ENCODE data around the gene FOXA1. TPM values are rescaled to one million over a fixed set of nuclear protein-coding genes. Genes with fewer than 3 reads are reported as not detected.

The FOXA1 gene
- total and polyA plus RNA-seq, 9 of the 15 experiments (the other 6 are each of a cell fraction or from before 2014, with no cell fraction given) = 0.20 to 3.0 (median 1.3) TPM

DNA sequence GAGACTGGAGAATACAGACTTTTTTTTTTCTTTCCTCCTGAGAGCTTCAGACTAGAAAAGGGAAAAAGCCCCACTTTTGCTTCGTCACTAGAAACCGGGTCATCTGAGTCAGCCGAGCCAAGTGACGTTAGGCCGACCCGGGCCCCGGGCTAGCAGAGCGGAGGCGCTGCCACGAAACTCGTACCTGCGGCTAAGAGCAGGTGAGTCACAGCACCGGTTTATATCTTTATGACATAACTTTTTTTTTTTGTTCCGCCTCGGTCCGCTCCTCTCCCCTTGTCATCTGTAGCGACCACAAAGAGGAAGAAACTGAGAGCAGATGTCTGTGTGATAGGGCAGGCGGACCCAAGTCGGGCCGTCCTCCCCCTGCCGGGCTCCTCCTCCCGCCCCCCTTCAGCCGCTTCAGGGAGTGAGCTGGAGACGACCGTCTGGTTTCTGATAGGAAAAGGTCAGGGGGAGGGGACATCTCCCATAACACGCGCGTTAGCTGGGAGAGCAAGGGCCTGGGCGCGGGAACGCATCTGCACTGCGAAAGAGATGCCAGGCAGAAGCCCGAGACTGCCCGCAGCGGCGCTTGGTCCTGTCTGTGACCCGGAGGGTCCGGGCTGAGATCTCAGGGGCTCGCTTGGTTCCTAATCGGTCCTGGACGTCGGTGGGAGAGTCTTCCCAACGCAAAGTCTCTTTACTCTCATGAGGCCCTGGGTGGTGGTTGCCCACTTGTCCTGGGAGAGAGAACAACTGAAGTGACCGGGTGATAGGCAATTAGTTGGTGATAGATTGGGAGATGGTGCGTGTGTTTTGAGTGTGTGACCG lies 966 bp upstream of the FOXA1 start (continued):
- TF ChIP-seq, protein P1, sequence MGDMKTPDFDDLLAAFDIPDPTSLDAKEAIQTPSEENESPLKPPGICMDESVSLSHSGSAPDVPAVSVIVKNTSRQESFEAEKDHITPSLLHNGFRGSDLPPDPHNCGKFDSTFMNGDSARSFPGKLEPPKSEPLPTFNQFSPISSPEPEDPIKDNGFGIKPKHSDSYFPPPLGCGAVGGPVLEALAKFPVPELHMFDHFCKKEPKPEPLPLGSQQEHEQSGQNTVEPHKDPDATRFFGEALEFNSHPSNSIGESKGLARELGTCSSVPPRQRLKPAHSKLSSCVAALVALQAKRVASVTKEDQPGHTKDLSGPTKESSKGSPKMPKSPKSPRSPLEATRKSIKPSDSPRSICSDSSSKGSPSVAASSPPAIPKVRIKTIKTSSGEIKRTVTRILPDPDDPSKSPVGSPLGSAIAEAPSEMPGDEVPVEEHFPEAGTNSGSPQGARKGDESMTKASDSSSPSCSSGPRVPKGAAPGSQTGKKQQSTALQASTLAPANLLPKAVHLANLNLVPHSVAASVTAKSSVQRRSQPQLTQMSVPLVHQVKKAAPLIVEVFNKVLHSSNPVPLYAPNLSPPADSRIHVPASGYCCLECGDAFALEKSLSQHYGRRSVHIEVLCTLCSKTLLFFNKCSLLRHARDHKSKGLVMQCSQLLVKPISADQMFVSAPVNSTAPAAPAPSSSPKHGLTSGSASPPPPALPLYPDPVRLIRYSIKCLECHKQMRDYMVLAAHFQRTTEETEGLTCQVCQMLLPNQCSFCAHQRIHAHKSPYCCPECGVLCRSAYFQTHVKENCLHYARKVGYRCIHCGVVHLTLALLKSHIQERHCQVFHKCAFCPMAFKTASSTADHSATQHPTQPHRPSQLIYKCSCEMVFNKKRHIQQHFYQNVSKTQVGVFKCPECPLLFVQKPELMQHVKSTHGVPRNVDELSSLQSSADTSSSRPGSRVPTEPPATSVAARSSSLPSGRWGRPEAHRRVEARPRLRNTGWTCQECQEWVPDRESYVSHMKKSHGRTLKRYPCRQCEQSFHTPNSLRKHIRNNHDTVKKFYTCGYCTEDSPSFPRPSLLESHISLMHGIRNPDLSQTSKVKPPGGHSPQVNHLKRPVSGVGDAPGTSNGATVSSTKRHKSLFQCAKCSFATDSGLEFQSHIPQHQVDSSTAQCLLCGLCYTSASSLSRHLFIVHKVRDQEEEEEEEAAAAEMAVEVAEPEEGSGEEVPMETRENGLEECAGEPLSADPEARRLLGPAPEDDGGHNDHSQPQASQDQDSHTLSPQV (IDR thresholded peaks at IDR 0.05) = no peak
- TF ChIP-seq TCF3 (CRISPR knock-in tag; IDR thresholded peaks at IDR 0.05) (peak; percentile 21; the same call in 1 of the 2 replicates), CREM (IDR thresholded peaks at IDR 0.05; ENCODE audit: low read depth) (no peak), NFYB (IDR thresholded peaks at IDR 0.05; ENCODE audit: extremely low read depth, insufficient read length) (no peak), MAFK (IDR thresholded peaks at IDR 0.05; ENCODE audit: low read length) (no peak), OTX1 (CRISPR knock-in tag; IDR thresholded peaks at IDR 0.05) (no peak)
- TF ChIP-seq, protein P2, sequence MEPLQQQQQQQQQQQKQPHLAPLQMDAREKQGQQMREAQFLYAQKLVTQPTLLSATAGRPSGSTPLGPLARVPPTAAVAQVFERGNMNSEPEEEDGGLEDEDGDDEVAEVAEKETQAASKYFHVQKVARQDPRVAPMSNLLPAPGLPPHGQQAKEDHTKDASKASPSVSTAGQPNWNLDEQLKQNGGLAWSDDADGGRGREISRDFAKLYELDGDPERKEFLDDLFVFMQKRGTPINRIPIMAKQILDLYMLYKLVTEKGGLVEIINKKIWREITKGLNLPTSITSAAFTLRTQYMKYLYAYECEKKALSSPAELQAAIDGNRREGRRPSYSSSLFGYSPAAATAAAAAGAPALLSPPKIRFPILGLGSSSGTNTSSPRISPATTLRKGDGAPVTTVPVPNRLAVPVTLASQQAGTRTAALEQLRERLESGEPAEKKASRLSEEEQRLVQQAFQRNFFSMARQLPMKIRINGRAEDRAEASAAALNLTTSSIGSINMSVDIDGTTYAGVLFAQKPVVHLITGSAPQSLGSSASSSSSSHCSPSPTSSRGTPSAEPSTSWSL (CRISPR knock-in tag; IDR thresholded peaks at IDR 0.05; ENCODE audit: borderline replicate concordance) = no peak
- TF ChIP-seq, protein P3, sequence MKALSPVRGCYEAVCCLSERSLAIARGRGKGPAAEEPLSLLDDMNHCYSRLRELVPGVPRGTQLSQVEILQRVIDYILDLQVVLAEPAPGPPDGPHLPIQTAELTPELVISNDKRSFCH (CRISPR knock-in tag; IDR thresholded peaks at IDR 0.05) = no peak
- TF ChIP-seq, protein P3 (tag; IDR thresholded peaks at IDR 0.05) = peak; percentile 98
- TF ChIP-seq, protein P4, sequence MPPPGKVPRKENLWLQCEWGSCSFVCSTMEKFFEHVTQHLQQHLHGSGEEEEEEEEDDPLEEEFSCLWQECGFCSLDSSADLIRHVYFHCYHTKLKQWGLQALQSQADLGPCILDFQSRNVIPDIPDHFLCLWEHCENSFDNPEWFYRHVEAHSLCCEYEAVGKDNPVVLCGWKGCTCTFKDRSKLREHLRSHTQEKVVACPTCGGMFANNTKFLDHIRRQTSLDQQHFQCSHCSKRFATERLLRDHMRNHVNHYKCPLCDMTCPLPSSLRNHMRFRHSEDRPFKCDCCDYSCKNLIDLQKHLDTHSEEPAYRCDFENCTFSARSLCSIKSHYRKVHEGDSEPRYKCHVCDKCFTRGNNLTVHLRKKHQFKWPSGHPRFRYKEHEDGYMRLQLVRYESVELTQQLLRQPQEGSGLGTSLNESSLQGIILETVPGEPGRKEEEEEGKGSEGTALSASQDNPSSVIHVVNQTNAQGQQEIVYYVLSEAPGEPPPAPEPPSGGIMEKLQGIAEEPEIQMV (tag; conservative IDR thresholded peaks at IDR 0.05; ENCODE audit: low read depth) = peak; percentile 97
